Measurements from ENCODE around the gene PARVB. TPM values are rescaled to one million over a fixed set of nuclear protein-coding genes. Genes with fewer than 3 reads are reported as not detected.

Gene PARVB
- total and polyA plus RNA-seq, 9 of the 15 experiments (the other 6 are each of a cell fraction or from before 2014, with no cell fraction given), result 1.1 to 59.2 (median 29.2) TPM

- TF ChIP-seq NONO (IDR thresholded peaks at IDR 0.05; ENCODE audit: low read depth in 2 of 2, low read length in 1 of 2), result no peak
Observed at GRCh38 chr22:44200451-44200850, 176.3 kb downstream of the PARVB start (continued).

- no peak for ATAC-seq
- Histone ChIP-seq H3K36me3 (ENCODE audit: control insufficient read depth, insufficient read depth, low read length) (no peaks in the 10 kb centered on the region), H3K4me1 (replicated peaks in 1 of 2; ENCODE audit: control insufficient read depth in 2 of 2, insufficient read depth in 2 of 2, low read length in 2 of 2) (peaks cover 0 to 5% of the 10 kb centered on the region in 2 experiments; a peak in 1 of 5 replicates), H3K79me2 (ENCODE audit: control insufficient read depth, insufficient read depth, low read length) (no peaks in the 10 kb centered on the region), H3K4me3 (no peak overlapping the region), H3K9me1 (ENCODE audit: control insufficient read depth, insufficient read depth, low read length) (no peaks in the 10 kb centered on the region), H3K4me2 (ENCODE audit: insufficient read depth, low read length) (no peak overlapping the region), H3K27ac (ENCODE audit: extremely low read depth, low read depth, low read length) (no peak overlapping the region), H2AFZ (ENCODE audit: low read depth, low read length) (no peak overlapping the region), H3K27me3 (ENCODE audit: control insufficient read depth in 2 of 2, insufficient read depth in 2 of 2, low read length in 2 of 2) (peaks cover 3 to 33% of the 10 kb centered on the region in 2 experiments; a peak in 3 of 5 replicates), H4K20me1 (replicated peaks; ENCODE audit: control insufficient read depth, insufficient read depth, low read length) (no peaks in the 10 kb centered on the region; the same call in 1 of the 2 replicates), H3K9ac (ENCODE audit: insufficient read depth in 1 of 2, low read depth in 2 of 2, low read length in 2 of 2) (no peak overlapping the region), H3K9me3 (replicated peaks; ENCODE audit: control insufficient read depth, insufficient read depth, low read depth, low read length) (no peaks in the 10 kb centered on the region)
- BruUV-seq (replicated peaks), result no TSS peak
- ChIA-PET CTCF (ENCODE audit: low intra/inter-chr PET ratio) (no interaction called here), POLR2A (no interaction called here)
- no peak for FAIRE-seq
- in situ Hi-C loops (cut with MboI), result no loop called here
- no peak for DNase-seq (ENCODE audit: extremely low read depth in 1 of 4, low spot score in 3 of 4)
- 2% methylated on average over 11 of the region's 17 CpGs for WGBS (ENCODE audit: insufficient coverage, low coverage, missing lambda C conversion rate)
- no peak for TF ChIP-seq CREB1 (IDR thresholded peaks at IDR 0.05)
- TF ChIP-seq CREB1 (CRISPR knock-in tag; IDR thresholded peaks at IDR 0.05), result no peak
- no peak for TF ChIP-seq TSC22D4 (tag; IDR thresholded peaks at IDR 0.05)
- TF ChIP-seq MLX (CRISPR knock-in tag; conservative IDR thresholded peaks at IDR 0.05), result no peak
- no peak for TF ChIP-seq SOX6 (IDR thresholded peaks at IDR 0.05)
- intact Hi-C loops (cut with micrococcal nuclease), result no loop called here
Observed at GRCh38 chr22:44200855-44201550, 176.9 kb downstream of the PARVB start.
